ENCODE measurements around the gene AEBP1.

Gene AEBP1

DNA sequence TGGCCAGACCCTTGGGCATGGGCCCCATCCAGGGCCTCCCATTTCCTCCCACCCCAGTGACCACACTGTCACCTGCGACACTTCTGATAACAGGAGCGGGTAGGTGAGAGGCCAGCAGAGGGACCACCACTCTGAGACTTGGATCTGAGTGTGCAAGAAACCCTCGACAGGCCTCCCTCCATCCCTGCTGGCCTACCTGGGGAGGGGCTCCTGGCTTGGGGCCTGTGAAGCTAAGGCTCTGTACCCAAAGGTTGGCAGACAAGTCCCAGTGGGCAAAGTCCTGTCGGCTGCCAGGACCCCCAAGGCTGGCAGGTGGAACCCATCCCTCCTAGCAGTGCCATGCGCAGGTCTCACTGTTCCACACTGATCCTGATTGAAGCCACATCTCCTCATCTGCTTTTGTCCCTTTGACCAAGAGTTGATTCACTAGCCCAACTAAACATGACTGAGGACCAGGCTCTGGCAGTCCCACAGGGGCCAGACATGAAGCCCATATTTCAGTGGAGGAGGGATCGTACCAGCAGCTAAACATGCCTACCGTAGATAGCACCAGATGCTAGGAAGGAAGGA lies 37.6 kb upstream of the AEBP1 start:
- no peak for DNase-seq (ENCODE audit: low read depth)

DNA sequence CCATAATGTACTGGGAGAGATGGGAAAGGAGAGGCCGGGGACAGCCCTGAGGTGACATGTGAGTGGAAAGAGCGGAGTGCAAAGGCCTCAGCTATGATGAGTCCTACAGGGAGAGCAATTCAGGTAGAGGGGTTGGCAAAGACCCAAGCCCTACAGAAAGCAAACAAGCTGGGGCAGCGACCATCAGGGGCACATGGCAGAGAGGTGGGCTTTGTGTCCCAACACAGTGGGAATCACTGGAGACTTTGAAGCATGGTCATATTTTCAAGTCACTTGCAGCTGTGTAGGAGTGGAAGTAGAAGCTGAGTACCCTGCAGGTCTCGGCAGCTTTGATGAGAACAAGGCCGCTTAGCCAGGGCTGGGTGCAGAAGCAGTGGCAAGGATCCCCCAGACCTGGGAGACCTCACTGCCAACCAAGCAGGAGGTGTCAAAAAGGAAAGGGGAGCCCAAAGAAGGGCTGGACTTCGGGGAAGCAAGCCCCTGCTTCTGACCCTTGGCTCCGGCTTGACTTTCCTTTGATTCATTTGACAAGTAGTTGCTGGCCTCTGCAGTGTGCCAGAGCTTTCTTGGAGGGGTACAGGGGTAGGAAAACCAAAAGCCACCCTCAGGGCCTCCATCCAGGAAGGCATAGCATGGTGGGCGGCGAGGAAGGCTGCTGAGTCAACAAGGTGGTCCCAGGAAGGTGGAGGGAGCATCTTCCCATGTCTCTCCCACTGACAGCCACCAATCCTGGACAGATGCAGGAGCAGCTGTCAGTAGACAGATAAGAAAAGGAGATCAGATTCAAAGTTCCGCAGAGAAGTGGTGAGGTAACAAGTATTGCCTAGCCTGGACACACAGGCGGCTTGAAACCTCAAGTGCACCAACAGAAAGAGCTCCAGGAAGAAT lies 36.8 kb upstream of the AEBP1 start:
- no peak for DNase-seq (ENCODE audit: low read depth)

DNA sequence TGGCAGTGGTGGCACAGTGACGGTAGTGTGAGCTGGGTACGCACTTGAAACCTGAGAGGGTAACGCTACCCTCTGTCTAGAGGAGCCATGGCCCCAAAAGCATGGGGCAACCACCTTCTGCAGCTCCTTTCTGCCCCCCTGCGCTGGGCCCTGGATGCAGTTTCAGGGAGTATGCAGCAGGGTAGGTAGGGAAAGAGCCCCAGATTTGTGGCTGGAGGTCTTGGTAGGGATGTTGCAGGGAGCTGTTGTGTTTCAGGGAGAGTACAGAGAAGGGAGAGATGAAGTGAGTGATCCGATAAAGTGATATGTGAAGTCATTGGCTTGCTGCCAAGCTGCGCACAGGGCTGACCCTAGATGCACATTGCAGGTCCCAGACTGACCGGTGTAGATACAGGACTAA lies 36.1 kb upstream of the AEBP1 start:
- peak; percentile 40 for DNase-seq (ENCODE audit: low read depth)

DNA sequence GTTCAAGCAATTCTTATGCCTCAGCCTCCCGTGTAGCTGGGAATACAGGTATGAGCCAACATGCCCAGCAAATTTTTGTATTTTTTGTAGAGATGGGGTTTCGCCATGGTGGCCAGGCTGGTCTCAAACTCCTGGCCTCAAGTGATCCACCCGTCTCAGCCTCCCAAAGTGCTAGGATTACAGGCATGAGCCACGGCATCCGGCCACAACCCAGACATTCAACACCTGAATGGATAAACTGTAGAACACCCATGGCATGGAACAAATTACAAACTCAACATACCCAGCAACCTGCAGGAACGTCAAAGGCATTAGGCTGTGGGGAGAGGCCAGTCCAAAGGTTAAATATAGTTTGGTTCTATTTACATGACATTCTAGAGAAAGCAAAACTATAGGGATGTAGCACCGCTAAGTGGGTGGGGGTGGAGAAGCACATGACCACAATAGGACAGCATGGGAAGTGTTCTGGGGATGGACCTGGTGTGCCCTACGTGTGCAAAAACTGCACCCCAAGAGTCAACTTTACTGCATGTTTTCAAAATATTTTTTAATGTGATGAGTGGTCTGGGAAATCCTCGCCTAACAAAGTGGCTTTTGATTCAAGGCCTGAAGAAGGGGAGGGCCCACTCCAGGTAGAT lies 32.3 kb upstream of the AEBP1 start:
- DNase-seq (ENCODE audit: low read depth) = no peak

DNA sequence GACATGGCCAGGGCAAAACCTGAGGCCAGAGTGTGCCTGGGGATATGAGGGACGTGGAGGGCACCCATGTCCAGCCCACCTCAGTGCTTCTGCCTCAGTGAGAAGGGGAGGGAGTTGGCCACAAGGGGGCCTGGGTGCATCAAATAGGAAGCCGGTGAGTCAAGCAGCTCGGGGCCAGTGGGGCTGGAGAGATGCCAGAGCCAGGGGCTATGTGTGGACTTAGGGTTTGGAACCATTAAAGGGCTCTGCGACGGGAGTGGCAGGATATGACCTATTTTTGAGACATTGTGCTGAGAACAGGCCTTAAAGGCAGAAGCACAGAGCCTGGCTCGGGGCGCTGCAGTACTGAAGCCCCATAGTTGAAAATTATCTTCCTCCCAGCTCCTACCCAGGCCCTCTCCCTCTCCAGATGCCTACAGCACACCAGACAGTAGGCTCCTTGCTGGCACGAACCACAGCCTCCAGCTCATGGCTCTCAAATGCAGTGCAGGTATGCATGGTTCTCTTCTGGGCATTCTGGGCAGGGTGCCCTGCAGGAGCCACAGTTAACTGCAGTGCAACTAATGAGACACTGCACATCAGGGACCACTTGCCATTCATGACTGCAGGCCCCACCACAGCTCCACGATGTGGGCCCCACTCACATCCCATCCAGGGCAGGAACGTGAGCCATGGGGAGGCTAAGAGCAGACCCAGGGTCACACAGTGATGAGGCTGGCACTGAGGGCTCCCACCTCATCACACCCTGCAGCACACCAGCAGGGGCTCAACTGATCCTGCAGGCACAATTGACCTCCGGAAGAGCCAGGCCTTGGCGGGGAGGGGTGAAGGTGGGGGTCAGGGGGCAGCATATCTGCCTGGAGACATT lies 31.5 kb upstream of the AEBP1 start:
- peak; percentile 96 for DNase-seq (ENCODE audit: low read depth)

DNA sequence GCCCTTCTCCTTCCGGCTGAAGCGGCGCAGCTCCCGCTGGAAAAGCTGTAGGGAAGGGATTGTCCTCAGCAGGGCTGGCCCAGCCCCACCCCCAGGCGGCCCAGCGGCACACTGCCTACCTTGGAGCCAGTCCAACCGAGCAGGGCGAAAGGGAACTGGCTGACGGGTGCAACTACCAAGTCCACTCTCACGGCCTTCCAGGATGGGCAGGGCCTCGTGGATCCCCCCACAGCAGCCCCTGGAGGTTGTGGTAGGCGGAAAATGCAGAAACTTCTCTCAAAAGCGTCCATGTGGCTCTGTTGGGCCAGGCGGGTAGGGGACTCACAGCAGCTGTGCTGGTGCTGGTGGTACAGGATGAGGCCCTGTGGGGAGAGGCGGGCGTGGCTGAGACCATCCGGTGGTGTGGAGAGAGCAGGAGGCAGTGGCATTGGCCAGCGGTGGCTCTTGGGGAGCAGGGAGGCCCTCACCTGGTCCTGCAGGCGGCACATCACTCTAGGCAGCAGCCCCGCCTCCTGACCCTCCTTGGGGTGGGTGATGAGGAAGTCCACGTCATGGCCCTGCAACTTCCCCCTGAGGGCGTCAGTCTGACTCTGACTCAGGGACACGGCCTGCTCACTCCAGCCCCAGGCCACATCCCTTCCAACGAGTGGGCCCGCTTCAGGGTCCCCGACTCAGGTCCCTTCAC lies 30.3 kb upstream of the AEBP1 start:
- peak; percentile 86 for DNase-seq (ENCODE audit: low read depth)

DNA sequence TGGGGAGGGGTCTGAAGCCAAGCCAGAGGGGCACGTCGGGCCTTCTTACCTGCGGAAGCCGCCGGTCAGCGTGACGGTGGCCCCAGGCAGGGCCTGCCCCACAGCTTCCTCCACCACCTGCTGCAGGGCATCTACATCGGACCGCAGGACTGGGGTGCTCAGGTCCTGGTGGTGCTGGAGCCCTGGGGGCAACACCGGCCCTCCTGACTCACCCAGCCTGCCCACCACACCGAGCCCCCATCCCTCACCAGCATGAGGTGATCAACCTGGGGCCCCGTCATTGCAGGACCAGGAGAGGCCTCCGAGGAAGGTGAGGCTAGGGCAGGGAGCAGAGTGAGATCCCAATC lies 29.8 kb upstream of the AEBP1 start:
- DNase-seq (ENCODE audit: low read depth) = no peak

DNA sequence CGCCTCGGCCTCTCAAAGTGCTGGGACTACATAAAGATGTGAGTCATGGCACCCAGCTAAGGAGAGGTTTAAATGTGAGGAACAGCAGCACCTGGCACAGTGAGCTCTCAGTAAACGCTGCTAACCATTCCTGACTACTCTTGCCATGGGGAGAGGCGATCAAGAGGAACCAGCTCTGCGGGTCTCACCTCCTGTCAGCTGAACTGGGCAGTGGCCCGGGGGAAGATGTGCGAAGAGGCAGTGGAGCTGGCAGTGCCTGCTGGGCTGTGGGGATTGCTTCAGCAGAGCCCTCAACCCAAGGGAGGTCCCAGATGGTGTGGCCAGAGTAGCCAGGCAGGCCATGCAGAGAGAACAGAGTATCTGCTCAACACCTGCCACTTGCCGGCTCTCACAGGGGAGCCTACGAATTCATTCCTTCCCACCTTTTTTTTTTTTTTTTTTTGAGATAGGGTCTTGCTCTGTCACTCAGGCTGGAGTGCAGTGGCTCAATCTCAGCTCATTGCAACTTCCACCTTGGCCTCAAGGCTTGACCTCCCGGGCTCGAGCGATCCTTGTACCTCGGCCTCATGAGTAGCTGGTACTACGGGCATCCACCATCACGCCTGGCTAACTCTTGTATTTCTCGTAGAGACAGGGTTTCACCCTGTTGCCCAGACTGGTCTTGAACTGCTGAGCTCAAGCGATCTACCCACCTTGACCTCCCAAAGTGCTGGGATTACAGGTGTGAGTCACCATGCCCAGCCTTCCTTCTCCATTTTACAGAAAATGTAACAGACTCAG lies 28.7 kb upstream of the AEBP1 start:
- DNase-seq (ENCODE audit: low read depth) = no peak

DNA sequence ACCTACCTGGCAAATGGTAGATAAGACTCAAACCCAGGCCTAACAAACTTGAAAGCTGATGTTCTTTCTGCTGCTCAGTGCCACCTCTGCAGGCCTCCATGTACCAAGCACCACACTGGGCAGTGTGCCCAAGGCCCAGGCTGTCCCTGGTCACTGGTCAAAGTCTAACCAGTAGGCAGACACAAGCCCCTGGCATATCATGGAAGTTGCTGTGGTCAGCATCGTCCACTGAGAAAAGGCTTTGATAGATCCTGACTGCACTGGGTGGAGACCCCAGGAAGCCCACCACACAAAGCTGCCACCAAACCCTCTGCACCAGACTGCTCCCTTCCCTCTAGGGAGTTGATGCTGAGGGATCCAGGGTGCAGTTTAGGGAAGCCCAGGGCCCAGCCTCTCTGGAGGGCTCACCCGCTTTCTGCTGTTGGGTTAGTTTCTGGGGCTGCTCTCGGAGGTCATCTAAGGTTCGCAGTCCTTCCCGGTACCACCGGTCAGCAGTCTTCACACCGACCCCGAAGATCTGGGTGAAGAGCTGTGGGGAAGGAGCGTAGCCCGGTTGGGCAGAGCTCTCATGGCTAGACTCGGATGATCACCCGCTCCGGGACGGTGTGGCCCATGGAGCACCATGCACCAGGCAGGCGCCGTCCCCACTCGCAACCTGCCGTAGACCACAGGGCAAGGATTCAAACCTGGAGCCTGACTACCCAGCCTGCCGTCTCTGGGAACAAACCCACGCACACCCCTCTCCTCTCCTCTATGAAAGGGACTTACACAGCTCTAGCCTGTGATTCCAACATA lies 27.8 kb upstream of the AEBP1 start:
- DNase-seq (ENCODE audit: low read depth) = no peak

DNA sequence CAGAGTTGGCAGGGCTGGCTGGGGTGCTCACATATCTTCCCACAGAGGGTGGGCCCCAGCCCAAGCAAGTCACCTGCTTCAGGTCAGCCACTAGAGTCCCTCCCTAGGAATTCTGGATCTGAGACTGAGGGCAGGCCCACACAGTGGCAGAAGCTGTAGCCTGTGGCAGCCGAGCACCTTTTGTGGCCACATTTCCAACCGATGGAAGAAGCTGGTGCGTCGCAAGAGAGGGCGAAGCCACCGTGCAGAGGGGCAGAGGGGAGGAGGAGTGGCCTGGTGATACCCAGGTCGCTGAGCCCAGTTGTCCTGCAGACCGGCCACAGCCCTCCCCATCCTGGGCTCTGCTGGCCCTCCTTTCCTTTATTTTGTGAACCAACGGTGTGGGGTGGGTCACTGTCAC lies 27.1 kb upstream of the AEBP1 start:
- DNase-seq (ENCODE audit: low read depth) = no peak

DNA sequence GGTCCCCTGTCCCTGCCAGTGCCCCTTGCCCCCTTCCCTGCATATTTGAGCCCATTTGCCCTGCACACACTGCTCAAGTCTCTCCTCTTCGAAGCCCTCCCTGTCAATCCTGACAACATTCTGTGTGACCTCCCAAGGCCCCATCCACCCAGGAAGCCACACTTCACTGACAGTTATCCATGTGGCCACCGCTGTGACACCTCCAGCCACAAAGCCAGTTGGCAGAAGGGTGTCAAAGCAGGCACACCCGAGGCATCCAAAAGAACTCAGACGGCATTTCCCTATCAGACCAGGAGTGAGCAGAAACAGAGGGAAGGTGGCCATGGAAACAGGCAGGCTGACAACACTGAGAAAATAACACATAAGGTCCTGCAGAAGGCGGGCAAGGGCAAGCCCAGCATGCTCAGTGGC lies 26.5 kb upstream of the AEBP1 start:
- DNase-seq (ENCODE audit: low read depth) = no peak

DNA sequence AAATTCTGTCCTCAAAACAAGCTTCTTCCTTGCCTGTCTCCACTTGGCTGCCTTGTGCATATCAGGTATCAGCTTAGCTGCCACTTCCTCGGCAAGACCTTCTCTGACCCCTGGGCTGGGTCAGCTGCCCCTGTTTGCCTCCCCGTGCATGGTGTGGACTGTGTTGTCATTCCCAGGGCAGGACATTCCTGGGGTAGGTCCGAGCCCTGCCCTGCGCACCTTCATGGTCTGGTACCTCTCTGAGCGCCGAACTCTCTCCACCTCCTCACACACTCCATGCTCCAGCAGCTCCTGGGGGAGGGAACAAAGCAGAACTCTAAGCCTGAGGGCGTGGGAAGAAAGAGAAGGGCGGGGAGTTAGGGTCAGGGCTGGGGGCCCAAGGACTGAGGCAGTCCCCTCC lies 25.6 kb upstream of the AEBP1 start:
- no peak for DNase-seq (ENCODE audit: low read depth)

DNA sequence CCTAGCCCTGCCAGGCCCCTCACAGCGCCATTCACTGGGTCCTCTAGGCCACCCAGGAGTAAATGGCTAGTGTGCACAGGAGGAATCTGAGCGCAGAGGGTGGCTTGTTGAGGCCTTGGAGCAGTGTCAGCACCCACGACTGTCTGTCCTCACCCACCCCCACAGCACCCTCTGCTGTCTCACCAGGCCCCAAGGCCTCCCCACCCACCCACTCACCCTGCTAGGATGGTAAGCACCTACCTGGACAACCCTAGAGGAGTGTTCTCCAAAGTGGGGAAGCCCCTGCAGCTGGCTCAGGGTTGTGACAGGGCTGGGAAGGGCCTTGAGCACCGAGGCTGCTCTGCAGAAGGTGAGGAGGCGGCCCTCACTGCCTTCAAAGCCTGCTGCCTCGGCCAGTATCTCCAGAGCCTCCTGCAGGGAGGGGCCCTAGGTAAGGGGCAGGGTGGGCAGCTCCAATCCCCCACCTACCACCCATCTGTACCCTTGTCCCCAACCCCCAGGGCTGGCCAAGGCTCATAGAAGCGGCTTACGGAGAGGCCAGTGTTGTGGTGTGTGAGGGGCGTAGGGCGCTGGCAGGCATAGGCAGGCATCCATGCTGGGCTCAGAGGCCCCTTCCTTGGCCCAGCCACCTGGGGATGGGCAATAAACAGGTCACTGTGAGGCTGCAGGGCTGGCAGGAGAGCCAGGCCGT lies 24.7 kb upstream of the AEBP1 start:
- no peak for DNase-seq (ENCODE audit: low read depth)

DNA sequence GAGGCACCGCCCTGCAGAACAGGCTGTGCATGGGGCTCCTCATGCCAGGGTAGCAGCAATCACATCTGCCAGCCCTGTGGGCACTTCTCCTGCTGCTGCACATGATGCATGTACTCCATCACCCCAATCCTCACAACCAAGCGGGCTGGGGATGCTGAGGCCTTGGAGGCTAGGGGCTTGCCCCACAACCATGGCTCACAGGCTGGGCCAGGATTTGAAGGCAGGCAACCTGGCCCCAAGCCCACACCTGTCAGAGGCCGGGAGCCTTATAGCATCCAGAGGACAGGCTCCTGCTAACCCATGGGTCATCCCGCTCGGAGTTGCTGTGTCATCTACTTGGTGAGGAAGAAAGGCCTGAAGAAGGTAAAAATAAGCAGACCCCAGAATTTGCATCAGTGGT lies 24.0 kb upstream of the AEBP1 start:
- DNase-seq (ENCODE audit: low read depth) = no peak

DNA sequence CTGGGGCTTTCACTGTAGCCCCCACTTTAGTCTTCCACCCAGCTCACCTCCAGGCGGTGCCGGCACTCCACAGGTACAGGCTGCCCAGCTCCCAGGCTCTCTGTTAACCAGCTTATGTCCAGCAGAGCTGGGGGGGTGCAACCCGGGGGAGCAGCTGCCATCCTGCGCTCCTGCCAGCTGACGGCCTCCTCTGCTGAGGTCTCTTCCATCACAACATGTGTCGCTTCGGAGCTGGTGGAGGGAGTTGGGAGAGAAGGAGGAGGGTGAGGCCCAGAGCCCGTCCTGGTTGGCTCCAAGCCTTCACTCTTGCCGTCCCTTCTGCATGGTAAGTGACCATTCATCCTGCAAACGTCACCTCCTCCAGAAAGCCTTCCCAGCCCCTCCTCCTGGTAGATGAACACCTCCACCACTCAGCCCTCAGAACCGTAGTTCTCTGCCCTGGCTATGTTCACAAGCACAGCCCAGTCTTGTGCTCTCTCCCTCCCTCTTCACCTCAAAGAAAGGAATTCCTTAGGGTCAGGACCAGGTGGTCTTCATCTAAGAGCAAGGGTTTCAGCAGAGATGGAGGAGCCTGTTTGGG lies 23.4 kb upstream of the AEBP1 start:
- no peak for DNase-seq (ENCODE audit: low read depth)

DNA sequence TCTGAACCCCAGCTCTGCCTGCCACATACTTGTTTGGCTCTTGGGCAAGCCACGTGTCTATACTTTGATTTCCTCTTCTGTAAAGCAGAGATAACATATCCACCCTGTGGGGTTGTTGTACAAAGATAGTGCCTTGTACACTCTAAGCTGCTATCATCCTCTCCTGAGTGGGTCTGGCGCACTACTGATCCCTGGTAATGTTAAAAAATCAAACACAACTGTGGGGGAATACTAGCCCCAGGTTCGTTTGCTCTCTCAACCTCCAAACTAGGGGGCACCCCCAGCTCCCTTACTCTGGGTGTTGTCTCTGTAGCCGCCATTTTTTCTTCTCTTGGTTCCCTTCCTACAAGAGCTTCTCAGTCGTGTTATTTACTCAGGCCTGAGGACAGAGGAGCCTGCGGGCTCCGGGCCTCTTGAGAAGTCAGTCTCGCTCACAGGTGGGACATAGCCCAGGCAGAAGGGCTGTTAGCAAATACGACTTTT lies 22.8 kb upstream of the AEBP1 start:
- DNase-seq (ENCODE audit: low read depth) = no peak

DNA sequence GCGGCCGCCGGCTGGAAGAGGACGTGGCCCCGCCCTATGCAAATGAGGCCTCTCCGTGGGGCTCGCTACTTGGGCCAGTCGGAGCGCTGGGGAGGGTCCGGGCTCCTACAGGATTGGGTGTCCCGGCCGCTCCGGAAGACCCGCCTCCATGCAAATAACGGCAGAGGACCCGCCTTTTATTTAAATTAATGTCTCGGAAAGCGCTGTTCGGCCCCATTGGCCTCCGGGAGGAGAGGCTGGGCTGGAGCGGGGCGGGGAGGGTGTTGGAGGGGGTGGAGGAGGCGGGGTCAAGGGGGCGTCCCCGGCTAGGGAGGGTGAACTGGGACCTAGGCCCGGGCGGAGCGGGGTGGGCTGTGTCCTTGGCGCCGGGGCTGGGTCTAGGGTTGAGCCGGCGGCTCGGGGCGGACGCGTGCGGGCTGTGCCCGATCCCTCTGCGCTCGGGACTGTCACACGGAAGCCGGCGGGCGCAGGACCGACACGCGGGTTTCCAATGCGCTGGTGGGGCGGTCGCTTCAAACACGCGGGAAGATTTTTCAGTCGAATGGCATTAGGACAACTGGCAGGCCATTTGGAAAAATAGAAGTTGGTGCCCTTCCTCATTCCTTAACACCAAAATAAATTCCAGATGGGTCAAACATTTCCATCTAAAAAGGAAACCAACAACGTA lies 21.5 kb upstream of the AEBP1 start:
- peak; percentile 100 for DNase-seq (ENCODE audit: low read depth)

DNA sequence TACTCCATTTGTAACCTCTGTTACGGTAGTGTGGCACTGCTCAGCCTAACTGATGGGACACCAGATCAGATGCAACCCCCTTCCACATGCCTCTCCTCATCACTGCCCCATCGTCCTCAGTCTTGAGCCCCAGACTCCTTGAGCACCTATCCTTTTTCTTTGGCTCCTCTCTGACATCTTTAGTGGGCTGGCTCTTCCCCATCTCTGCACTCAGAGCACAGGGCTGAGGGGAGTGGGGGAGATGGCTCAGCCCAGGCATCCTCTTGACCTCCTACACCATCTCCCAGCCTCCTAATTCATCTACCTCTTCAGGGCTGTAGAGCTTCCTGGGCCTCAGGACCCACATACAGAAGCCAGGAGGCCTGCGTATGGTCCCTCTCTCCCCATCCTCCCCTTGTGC lies 20.3 kb upstream of the AEBP1 start:
- no peak for DNase-seq (ENCODE audit: low read depth)

DNA sequence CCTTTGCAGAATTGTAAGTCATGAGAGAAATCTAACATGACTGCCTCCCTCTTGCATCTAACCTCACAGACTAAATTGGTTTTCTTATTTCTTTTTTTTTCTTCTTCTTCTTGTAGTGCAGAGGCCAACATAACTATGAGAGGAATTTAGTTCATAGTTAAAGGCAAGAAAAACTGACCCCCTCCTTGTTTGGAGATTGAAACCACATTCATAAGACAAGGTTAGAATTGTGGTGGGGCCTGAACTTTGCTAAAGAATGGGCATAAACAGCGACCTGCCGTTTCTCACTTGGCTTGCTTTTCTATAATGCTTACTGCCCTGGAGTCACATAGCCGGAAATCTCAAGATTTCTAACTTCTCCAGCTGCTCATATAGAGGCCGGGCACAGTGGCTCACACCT lies 19.4 kb upstream of the AEBP1 start:
- DNase-seq (ENCODE audit: low read depth) = peak; percentile 79
